Upper lobe of left lung (tissue), 4 donors: ENCODE data around the gene OR6P1.

Experiments
- CTCF ChIP-seq, 6 experiments: fragments of 450-650 bp in 4 of 6; fragments of 200-600 bp in 2 of 6; sonication (generic) in 2 of 6; IDR thresholded peaks; one replicate each; pipeline ENCODE4 v1.5.1; 2016 to 2019; ENCODE audit warnings: antibody characterized with exemption in 6 of 6
- EP300 ChIP-seq, 4 donors: sonication (generic); formaldehyde crosslinking; IDR thresholded peaks; one replicate each; pipeline ENCODE4 v1.5.1; 2017; ENCODE audit warnings: antibody characterized with exemption in 4 of 4, control low read depth in 2 of 4
- POLR2A ChIP-seq, 4 donors: fragments of 450-650 bp; IDR thresholded peaks; one replicate each; pipeline ENCODE4 v1.5.1; 2016 to 2017; ENCODE audit warnings: antibody characterized with exemption in 4 of 4, mild to moderate bottlenecking in 2 of 4

- TF ChIP-seq POLR2A (IDR thresholded peaks at IDR 0.05) (no peak), CTCF (IDR thresholded peaks at IDR 0.05) (no peak), EP300 (IDR thresholded peaks at IDR 0.05) (no peak)
These were observed at the start of gene OR6P1 for GRCh38 chr1:158570480-158570879.
